ENCODE results near the gene TGFB2. TPM values are rescaled to one million over a fixed set of nuclear protein-coding genes. Genes with fewer than 3 reads are reported as not detected.

The TGFB2 gene
- polyA plus RNA-seq, 1 donor from 2014 or later, result 0.10 TPM

DNA sequence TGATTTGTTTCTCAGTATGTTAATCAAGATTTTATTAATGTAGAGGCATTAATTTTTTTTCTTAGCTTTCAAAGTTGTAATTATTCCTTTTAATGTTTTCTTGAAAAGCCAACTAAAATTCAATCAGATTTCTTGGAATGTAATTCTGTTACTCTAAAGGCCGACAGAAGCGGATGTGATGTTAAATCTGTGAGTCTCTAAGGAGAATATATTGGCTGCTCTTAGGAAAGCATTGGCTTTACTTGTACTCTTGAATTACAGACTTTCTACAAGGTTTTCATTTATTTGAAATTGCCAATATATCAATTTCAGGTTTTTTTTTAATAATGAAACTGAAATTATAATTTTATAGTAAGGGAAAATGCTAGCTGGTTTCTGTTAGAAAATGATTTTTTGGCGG, 30.8 kb upstream of the TGFB2 start:
- TF ChIP-seq EP300 (conservative IDR thresholded peaks at IDR 0.05; ENCODE audit: poor library complexity, severe bottlenecking) (no peak), POLR2AphosphoS5 (IDR thresholded peaks at IDR 0.05) (no peak), TAF1 (IDR thresholded peaks at IDR 0.05; ENCODE audit: low read depth) (no peak), SMC3 (conservative IDR thresholded peaks at IDR 0.05; ENCODE audit: poor library complexity) (no peak), RAD21 (conservative IDR thresholded peaks at IDR 0.05) (no peak), REST (IDR thresholded peaks at IDR 0.05; ENCODE audit: borderline replicate concordance) (no peak), EZH2 (IDR thresholded peaks at IDR 0.05; ENCODE audit: borderline replicate concordance, insufficient read depth, low read length, poor library complexity, severe bottlenecking) (no peak), MXI1 (conservative IDR thresholded peaks at IDR 0.05; ENCODE audit: poor library complexity, severe bottlenecking) (no peak), CTCF (IDR thresholded peaks at IDR 0.05; ENCODE audit: poor library complexity, severe bottlenecking) (no peak)
- H3K36me3 ChIP-seq (ENCODE audit: insufficient read depth, low read length), result no peaks in the 10 kb centered on the region
- H2AFZ ChIP-seq (ENCODE audit: low read depth, low read length), result no peak overlapping the region
- H3F3A ChIP-seq (ENCODE audit: insufficient read depth, low read length, poor library complexity, severe bottlenecking), result no peaks in the 10 kb centered on the region
- H3K79me2 ChIP-seq (replicated peaks; ENCODE audit: insufficient read depth, low read length), result no peaks in the 10 kb centered on the region
- no peaks in the 10 kb centered on the region for H4K20me1 ChIP-seq (ENCODE audit: insufficient read depth)
- H3K9me3 ChIP-seq (ENCODE audit: low read length), result no peaks in the 10 kb centered on the region
- no peak overlapping the region for H3K4me2 ChIP-seq (ENCODE audit: low read length)
- H3K9ac ChIP-seq (ENCODE audit: low read length), result no peak overlapping the region
- H3K4me3 ChIP-seq (ENCODE audit: low read length), result no peak overlapping the region
- no peak overlapping the region for H3K27ac ChIP-seq (ENCODE audit: low read length)
- H3K9me2 ChIP-seq (ENCODE audit: insufficient read depth, low read length), result no peaks in the 10 kb centered on the region
- no peaks in the 10 kb centered on the region for H3K27me3 ChIP-seq (ENCODE audit: insufficient read depth, low read depth, low read length)

DNA sequence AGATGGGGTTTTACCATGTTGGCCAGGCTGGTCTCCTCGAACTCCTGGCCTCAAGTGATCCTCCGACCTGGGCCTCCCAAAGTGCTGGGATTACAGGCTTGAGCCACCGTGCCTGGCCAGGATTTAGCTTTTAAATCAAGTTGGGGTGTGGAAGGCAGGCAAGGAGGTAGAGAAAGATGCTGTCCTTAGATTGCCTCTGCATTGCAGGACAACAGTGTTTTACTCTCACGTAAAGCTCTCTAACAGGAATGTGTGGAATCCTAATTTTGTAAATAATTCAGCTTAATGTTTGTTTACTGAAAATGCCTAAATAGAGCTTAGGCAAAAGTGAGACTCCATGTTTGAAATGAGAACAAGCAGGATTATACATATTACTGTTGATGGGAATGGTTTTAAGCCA, 29.5 kb upstream of the TGFB2 start:
- Histone ChIP-seq H3K79me2 (replicated peaks; ENCODE audit: insufficient read depth, low read length) (no peaks in the 10 kb centered on the region), H3K27ac (ENCODE audit: low read length) (no peak overlapping the region), H3K27me3 (ENCODE audit: insufficient read depth, low read depth, low read length) (no peaks in the 10 kb centered on the region), H4K20me1 (ENCODE audit: insufficient read depth) (no peaks in the 10 kb centered on the region), H3K4me3 (ENCODE audit: low read length) (no peak overlapping the region), H3K9ac (ENCODE audit: low read length) (no peak overlapping the region), H3F3A (ENCODE audit: insufficient read depth, low read length, poor library complexity, severe bottlenecking) (no peaks in the 10 kb centered on the region), H2AFZ (ENCODE audit: low read depth, low read length) (no peak overlapping the region), H3K9me2 (ENCODE audit: insufficient read depth, low read length) (no peaks in the 10 kb centered on the region), H3K4me2 (ENCODE audit: low read length) (no peak overlapping the region), H3K9me3 (ENCODE audit: low read length) (no peaks in the 10 kb centered on the region), H3K36me3 (ENCODE audit: insufficient read depth, low read length) (no peaks in the 10 kb centered on the region)
- TF ChIP-seq TAF1 (IDR thresholded peaks at IDR 0.05; ENCODE audit: low read depth) (no peak), REST (IDR thresholded peaks at IDR 0.05; ENCODE audit: borderline replicate concordance) (no peak), EP300 (conservative IDR thresholded peaks at IDR 0.05; ENCODE audit: poor library complexity, severe bottlenecking) (no peak), SMC3 (conservative IDR thresholded peaks at IDR 0.05; ENCODE audit: poor library complexity) (no peak), RAD21 (conservative IDR thresholded peaks at IDR 0.05) (no peak), EZH2 (IDR thresholded peaks at IDR 0.05; ENCODE audit: borderline replicate concordance, insufficient read depth, low read length, poor library complexity, severe bottlenecking) (no peak), CTCF (IDR thresholded peaks at IDR 0.05; ENCODE audit: poor library complexity, severe bottlenecking) (no peak), MXI1 (conservative IDR thresholded peaks at IDR 0.05; ENCODE audit: poor library complexity, severe bottlenecking) (no peak), POLR2AphosphoS5 (IDR thresholded peaks at IDR 0.05) (no peak)

All from neural cell (in vitro differentiated cells).